Coronary artery (tissue), 2 donors: ENCODE measurements around the gene MX2.
"Not testable (repeated sequence)": the region's sequence is repeated elsewhere in the genome, so short reads cannot be mapped to it uniquely, and the experiment has no call there.

Source experiments
- DNase-seq: peaks from one replicate; pipeline ENCODE4 v3.0.0-alpha.2; 2017; ENCODE audit warnings: low spot score
- H3K27ac ChIP-seq, 2 donors: fragments of 200-600 bp; sonication (generic); one replicate each; pipeline ENCODE4 v1.5.1; 2016 to 2019
- H3K4me3 ChIP-seq: fragments of 200-600 bp; sonication (generic); 2 replicates; pipeline ENCODE4 v1.5.1; 2016; ENCODE audit warnings: mild to moderate bottlenecking, moderate library complexity
- TF ChIP-seq, protein P1 (sequence below): fragments of 200-600 bp; sonication (generic); IDR thresholded peaks from one replicate; pipeline ENCODE4 v1.5.1; 2019; ENCODE audit warnings: antibody characterized with exemption

Gene MX2

DNA sequence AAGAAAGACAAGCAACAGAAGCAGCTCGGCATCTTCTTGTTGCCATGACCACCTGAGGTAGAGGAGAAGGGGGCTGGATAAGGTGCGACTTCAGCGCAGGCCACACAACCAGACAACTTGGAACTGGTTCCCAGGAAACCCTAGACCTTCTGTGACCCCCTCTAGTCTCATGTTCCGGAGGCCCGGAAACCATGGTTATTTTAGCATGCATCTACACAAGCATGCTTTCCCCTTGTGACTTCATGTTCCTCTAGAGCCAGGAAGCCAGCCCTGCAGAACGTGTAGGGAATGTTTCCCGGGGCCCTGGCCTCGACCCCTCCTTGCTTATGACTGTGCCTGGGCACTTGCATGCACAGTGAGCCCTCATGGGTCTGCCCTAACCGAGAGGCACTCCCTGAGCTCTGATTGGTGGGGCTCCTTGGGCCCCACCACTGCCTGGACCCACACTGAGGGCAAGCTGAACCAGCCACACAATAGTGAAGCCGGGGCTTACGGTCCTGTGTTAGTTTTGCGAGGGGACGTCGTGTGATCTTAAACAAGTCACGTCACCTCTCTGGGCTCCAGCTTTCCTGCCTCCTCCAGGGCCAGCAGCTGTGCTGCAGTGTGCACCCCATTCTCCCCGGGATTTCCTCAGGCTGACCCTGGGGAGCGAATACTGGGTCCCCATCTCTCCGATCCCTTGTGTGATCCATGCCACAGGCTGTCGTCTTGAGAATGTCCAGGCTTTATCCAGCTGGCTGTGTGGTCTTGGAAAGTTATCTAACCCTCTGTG lies 12.0 kb upstream of the MX2 start:
- H3K27ac ChIP-seq: no peak overlapping the region
- TF ChIP-seq, protein P1, sequence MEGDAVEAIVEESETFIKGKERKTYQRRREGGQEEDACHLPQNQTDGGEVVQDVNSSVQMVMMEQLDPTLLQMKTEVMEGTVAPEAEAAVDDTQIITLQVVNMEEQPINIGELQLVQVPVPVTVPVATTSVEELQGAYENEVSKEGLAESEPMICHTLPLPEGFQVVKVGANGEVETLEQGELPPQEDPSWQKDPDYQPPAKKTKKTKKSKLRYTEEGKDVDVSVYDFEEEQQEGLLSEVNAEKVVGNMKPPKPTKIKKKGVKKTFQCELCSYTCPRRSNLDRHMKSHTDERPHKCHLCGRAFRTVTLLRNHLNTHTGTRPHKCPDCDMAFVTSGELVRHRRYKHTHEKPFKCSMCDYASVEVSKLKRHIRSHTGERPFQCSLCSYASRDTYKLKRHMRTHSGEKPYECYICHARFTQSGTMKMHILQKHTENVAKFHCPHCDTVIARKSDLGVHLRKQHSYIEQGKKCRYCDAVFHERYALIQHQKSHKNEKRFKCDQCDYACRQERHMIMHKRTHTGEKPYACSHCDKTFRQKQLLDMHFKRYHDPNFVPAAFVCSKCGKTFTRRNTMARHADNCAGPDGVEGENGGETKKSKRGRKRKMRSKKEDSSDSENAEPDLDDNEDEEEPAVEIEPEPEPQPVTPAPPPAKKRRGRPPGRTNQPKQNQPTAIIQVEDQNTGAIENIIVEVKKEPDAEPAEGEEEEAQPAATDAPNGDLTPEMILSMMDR: no peak
- H3K4me3 ChIP-seq: no peak overlapping the region
- no peak for DNase-seq

DNA sequence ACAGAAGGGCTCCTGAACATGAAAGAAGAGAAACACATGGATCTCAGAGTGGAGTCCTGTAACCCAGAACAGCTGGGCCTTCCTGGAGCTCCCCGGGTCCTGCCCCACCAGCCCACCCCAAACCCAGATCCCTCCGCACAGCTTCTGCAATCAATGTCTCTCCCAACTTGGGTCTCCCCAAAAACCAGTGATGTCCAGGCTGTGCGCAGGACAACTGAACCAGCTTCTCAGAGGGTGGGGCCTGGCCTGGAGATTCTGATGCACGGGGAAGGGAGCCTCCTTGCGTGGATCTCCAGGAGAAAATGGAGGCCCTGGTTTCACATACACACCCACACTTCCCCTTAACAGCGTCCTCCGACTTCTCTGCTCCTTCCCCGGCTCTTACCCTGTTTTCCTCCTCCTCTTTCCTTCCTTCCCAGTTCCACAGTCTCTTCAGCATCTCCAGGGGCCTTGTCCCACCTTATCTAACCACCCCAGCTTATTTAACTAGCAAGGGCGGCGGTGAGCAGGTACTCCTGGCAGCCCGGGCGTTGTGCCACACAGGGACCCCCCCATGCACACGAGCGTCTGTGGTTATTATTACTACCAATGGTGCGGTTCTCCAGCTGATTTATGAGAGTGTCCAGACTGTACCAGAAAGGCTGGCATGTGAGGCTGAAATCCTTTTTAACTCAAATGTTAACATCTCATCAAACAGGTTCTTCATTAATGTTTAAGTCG lies 11.2 kb upstream of the MX2 start:
- TF ChIP-seq, protein P1: no peak
- Histone ChIP-seq H3K4me3 (no peak overlapping the region), H3K27ac (no peak overlapping the region)
- DNase-seq: no peak

GRCh38 chr21:41357546-41357945 lies 4.3 kb upstream of the MX2 start:
- no peak for DNase-seq
- TF ChIP-seq, protein P1: no peak

DNA sequence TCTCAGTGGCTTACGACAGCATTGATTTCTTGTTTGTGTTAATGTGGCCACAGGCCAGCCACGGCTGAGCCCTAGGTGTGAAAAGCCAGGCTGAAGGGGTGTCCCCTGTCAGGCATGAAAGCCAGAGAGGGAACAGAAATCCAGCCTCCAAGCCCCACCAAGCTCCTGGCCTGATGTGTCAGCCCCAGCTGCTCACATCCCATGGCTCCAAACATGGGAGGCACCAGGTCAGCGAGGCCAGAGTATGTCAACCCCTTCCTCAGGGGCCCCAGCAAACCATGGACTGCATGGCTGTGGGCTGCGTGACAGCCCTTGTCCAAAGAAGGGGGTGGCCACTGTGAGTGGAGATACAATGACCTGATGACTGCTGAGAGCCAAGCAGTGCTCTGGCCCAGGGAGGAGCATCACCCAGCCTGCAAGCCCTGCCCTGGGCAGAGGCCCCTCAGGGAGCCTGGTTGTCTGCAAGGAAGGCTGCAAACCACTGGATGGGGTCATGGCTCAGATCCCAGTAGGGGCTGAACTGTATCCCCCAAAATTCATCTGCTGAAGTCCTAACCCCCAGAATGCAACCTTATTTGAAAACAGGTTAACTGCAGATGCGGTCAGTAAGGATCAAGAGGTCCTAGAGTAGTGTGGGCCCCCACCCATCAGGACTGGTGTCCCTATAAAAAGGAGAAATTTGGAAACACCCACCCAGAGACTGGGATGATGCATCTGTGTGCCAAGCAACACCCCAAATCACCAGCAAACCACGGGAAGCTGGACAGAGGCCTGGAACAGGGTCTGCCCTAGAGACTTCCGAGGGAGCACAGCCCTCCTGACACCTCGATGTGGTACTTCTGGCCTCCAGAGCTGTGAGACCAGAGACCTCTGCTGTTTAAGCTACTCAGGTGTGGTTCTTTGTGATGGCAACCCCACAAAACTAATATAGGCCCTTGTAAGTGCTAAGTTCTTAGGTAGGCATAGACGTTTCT lies 3.3 kb upstream of the MX2 start:
- DNase-seq: no peak
- TF ChIP-seq, protein P1: no peak
- no peak overlapping the region for H3K27ac ChIP-seq
- H3K4me3 ChIP-seq: no peak overlapping the region

More at GRCh38 chr21:41357546-41357945, 4.3 kb upstream of the MX2 start:
- no peak overlapping the region for H3K4me3 ChIP-seq
- no peak overlapping the region for H3K27ac ChIP-seq

DNA sequence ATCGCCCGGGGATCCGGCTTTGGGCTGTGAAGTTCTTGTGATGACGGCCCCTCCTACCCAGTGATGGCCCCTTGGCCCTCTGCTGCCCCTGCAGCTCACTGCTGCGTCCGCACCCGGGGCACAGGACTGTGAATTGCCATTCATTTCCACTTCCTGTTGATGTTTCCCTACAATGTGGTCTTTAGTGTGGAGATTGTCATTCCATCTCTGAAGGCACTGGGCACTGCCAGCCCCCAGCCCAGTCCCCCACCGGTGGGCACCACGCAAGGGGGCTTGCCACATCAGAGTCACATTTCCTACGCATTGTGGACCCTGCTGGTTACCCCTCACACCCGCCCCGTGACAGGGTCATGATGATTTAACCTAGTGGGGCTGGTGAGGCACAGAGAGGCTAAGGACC lies 2.5 kb upstream of the MX2 start:
- Histone ChIP-seq H3K4me3 (no peak overlapping the region), H3K27ac (no peak overlapping the region)
- DNase-seq: no peak
- TF ChIP-seq, protein P1: no peak

GRCh38 chr21:41359754-41360071 lies 2.1 kb upstream of the MX2 start:
- not testable (repeated sequence) for DNase-seq, H3K4me3 ChIP-seq, H3K27ac ChIP-seq
